Panc1 (cell line): ENCODE results near the gene TDO2. TPM values are rescaled to one million over a fixed set of nuclear protein-coding genes. Genes with fewer than 3 reads are reported as not detected.
"Not testable (repeated sequence)": the region's sequence is repeated elsewhere in the genome, so short reads cannot be mapped to it uniquely, and the experiment has no call there.

Experiments
- ATAC-seq: fragments of 200-7000 bp; cut with Tn5 transposase; 2 replicates; pipeline ENCODE4 v1.9.1; 2020; ENCODE audit warnings: mild to moderate bottlenecking, moderate library complexity
- BruUV-seq: library from RNA; stranded (reverse); fragments of 400-500 nt; replicated peaks from 2 replicates; lab custom pipeline; 2021; lab: Mats Ljungman, UMichigan
- CTCF ChIA-PET: fragments of 300-600 bp; sonication (Branson Sonifier 250); formaldehyde crosslinking; loops from one replicate; lab custom pipeline; 2022; ENCODE audit warnings: antibody characterized with exemption; lab: Charles Lee
- POLR2A ChIA-PET: fragments of 300-600 bp; sonication (Branson Sonifier 250); formaldehyde crosslinking; loops from one replicate; lab custom pipeline; 2022; ENCODE audit warnings: antibody characterized with exemption; lab: Charles Lee
- DNase-seq: peaks from one replicate; pipeline ENCODE4 v3.0.0-alpha.2; 2010; ENCODE audit warnings: low read depth, low spot score
- H3K27ac ChIP-seq: 2 replicates; pipeline ENCODE4 v1.5.1; 2011; ENCODE audit warnings: mild to moderate bottlenecking, low read length, inconsistent platforms
- H3K27me3 ChIP-seq: fragments of 200-500 bp; sonication (Bioruptor generic); 2 replicates; pipeline ENCODE4 v1.6.0; 2014; ENCODE audit warnings: low read length, inconsistent platforms; ENCODE audit not compliant: control insufficient read depth, insufficient read depth
- H3K36me3 ChIP-seq: fragments of 200-500 bp; sonication (Bioruptor generic); 2 replicates; pipeline ENCODE4 v1.5.1; 2014; ENCODE audit warnings: inconsistent platforms, mild to moderate bottlenecking, low read length, moderate library complexity; ENCODE audit not compliant: control insufficient read depth, insufficient read depth
- H3K4me1 ChIP-seq: 2 replicates; pipeline ENCODE4 v1.5.1; 2011; ENCODE audit warnings: inconsistent platforms, mild to moderate bottlenecking, low read length, moderate library complexity; ENCODE audit not compliant: control insufficient read depth, insufficient read depth
- H3K4me3 ChIP-seq, 2 experiments: 2 replicates each; pipeline ENCODE4 v1.5.1; 2011 to 2012; ENCODE audit warnings: low read depth in 2 of 2, low read length in 2 of 2, mild to moderate bottlenecking in 2 of 2, inconsistent platforms in 1 of 2, moderate library complexity in 1 of 2
- H3K9me3 ChIP-seq: fragments of 200-500 bp; sonication (Bioruptor generic); 2 replicates; pipeline ENCODE4 v1.5.1; 2014; ENCODE audit warnings: low read depth, mild to moderate bottlenecking, inconsistent platforms, low read length, moderate library complexity; ENCODE audit not compliant: control insufficient read depth, insufficient read depth
- CTCF ChIP-seq: fragments of 450-650 bp; IDR thresholded peaks from 2 replicates; pipeline ENCODE4 v1.5.1; 2017; ENCODE audit warnings: mild to moderate bottlenecking
- POLR2AphosphoS5 ChIP-seq: IDR thresholded peaks from 2 replicates; pipeline ENCODE4 v1.6.1; 2012; ENCODE audit warnings: mild to moderate bottlenecking, low read depth, low read length, moderate library complexity
- REST ChIP-seq, 2 experiments: IDR thresholded peaks; 2 replicates each; pipeline ENCODE4 v1.6.1; 2011 to 2012; ENCODE audit warnings: low read depth in 2 of 2, control low read depth in 1 of 2, low read length in 1 of 2, mild to moderate bottlenecking in 1 of 2, moderate library complexity in 1 of 2; ENCODE audit not compliant: insufficient read depth in 1 of 2
- SIN3A ChIP-seq: IDR thresholded peaks from 2 replicates; pipeline ENCODE4 v1.6.1; 2012; ENCODE audit warnings: low read depth, mild to moderate bottlenecking, low read length, moderate library complexity, borderline replicate concordance; ENCODE audit not compliant: insufficient read depth
- TCF7L2 ChIP-seq: IDR thresholded peaks from 2 replicates; pipeline ENCODE4 v1.6.1; 2011; ENCODE audit warnings: mild to moderate bottlenecking, low read depth, low read length, inconsistent platforms
- in situ Hi-C: cut with HindIII; loops from 2 replicates; pipeline ENCODE4 v1.10.0; 2016; ENCODE audit warnings: low sequenced_read_pairs, low pct_unique_long_range_greater_than_20kb
- intact Hi-C: fragments of 100-400 bp; cut with micrococcal nuclease; formaldehyde crosslinking; loops from one replicate; pipeline ENCODE4 v1.10.0; 2022; ENCODE audit not compliant: unreplicated experiment
- total RNA-seq: library from RNA; stranded (reverse); gene quantifications from one replicate; pipeline ENCODE4 v1.2.1, GENCODE V29; 2021; ENCODE audit not compliant: unreplicated experiment

The TDO2 gene
- total RNA-seq, 1 experiment from 2014 or later = 0.13 TPM

- CTCF ChIA-PET = no interaction called here
- in situ Hi-C loops = no loop called here
Measured at GRCh38 chr4:155889946-155890345, 13.6 kb upstream of the TDO2 start.

GRCh38 chr4:155891058-155891457, 12.4 kb upstream of the TDO2 start:
- Histone ChIP-seq H3K4me1 (no peaks in the 10 kb centered on the region), H3K9me3 (no peaks in the 10 kb centered on the region), H3K27me3 (no peaks in the 10 kb centered on the region), H3K4me3 (no peak overlapping the region), H3K36me3 (no peaks in the 10 kb centered on the region), H3K27ac (no peak overlapping the region)
- POLR2A ChIA-PET = no interaction called here
- TF ChIP-seq REST (IDR thresholded peaks at IDR 0.05; ENCODE audit: insufficient read depth in 1 of 2, low read depth in 2 of 2, low read length in 1 of 2) (no peak), CTCF (no peak), POLR2AphosphoS5 (no peak), SIN3A (no peak), TCF7L2 (no peak)
- no peak for DNase-seq
- no peak for ATAC-seq
- intact Hi-C loops = no loop called here
- CTCF ChIA-PET = no interaction called here
- in situ Hi-C loops = no loop called here
- no TSS peak for BruUV-seq

More at GRCh38 chr4:155889946-155890345, 13.6 kb upstream of the TDO2 start:
- TF ChIP-seq TCF7L2 = no peak
- no peak for TF ChIP-seq REST (IDR thresholded peaks at IDR 0.05; ENCODE audit: insufficient read depth in 1 of 2, low read depth in 2 of 2, low read length in 1 of 2)
- TF ChIP-seq SIN3A = no peak
- no peak for TF ChIP-seq POLR2AphosphoS5
- no peak for TF ChIP-seq CTCF
- Histone ChIP-seq H3K9me3 (no peaks in the 10 kb centered on the region), H3K27me3 (no peaks in the 10 kb centered on the region), H3K27ac (no peak overlapping the region), H3K4me1 (no peaks in the 10 kb centered on the region), H3K4me3 (no peak overlapping the region), H3K36me3 (no peaks in the 10 kb centered on the region)
- intact Hi-C loops = no loop called here
- no peak for ATAC-seq
- no peak for DNase-seq
- POLR2A ChIA-PET = no interaction called here
- BruUV-seq = no TSS peak

GRCh38 chr4:155898371-155898770, 5.1 kb upstream of the TDO2 start:
- H3K27me3 ChIP-seq, POLR2A ChIA-PET, H3K36me3 ChIP-seq, H3K9me3 ChIP-seq, ATAC-seq, H3K4me1 ChIP-seq, intact Hi-C loops, H3K27ac ChIP-seq, in situ Hi-C loops, H3K4me3 ChIP-seq, DNase-seq, BruUV-seq, CTCF ChIA-PET: not testable (repeated sequence)
